ENCODE data around the gene PRKAB1. TPM values are rescaled to one million over a fixed set of nuclear protein-coding genes. Genes with fewer than 3 reads are reported as not detected.

PRKAB1 gene, protein sequence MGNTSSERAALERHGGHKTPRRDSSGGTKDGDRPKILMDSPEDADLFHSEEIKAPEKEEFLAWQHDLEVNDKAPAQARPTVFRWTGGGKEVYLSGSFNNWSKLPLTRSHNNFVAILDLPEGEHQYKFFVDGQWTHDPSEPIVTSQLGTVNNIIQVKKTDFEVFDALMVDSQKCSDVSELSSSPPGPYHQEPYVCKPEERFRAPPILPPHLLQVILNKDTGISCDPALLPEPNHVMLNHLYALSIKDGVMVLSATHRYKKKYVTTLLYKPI
- 12.5 and 14.2 TPM in 2 replicates for total RNA-seq

GRCh38 chr12:119667577-119668323, at the start of gene PRKAB1:
Gene PRKAB1, plus strand, starts transcription at chr12:119668133. Its CDS starts 112 bp downstream, at chr12:119668245.

Other genes starting within 250 kb of the PRKAB1 start
- 0.91 and 6.7 TPM in 2 replicates for gene TMEM233, start 74.4 kb upstream of the PRKAB1 start, total RNA-seq
- gene CIT, start 209.2 kb downstream of the PRKAB1 start, total RNA-seq: 7.0 and 12.3 TPM in 2 replicates